ENCODE measurements around the gene TRAPPC5. TPM values are rescaled to one million over a fixed set of nuclear protein-coding genes. Genes with fewer than 3 reads are reported as not detected.

The TRAPPC5 gene
- polyA plus RNA-seq, 1 of the 3 experiments (the other 2 are of a cell fraction) = 49.4 TPM

- TF ChIP-seq REST (IDR thresholded peaks at IDR 0.05; ENCODE audit: low read depth, low read length) = no peak
- TF ChIP-seq CHD2 (IDR thresholded peaks at IDR 0.05; ENCODE audit: low read length, partially characterized antibody) = no peak
- no peak for TF ChIP-seq NFIC (IDR thresholded peaks at IDR 0.05; ENCODE audit: borderline replicate concordance)
- TF ChIP-seq RFX5 (IDR thresholded peaks at IDR 0.05; ENCODE audit: low read length) = no peak
Measured at GRCh38 chr19:7720351-7720750, 39.7 kb downstream of the TRAPPC5 start (continued).

- DNase-seq = no peak
- no peaks in the 10 kb centered on the region for H4K20me1 ChIP-seq (ENCODE audit: insufficient read depth)
- H3K9me2 ChIP-seq = no peaks in the 10 kb centered on the region
- TF ChIP-seq GABPA (IDR thresholded peaks at IDR 0.05; ENCODE audit: low read depth) (no peak), TEAD4 (IDR thresholded peaks at IDR 0.05; ENCODE audit: borderline replicate concordance, insufficient read depth) (no peak), MXI1 (IDR thresholded peaks at IDR 0.05; ENCODE audit: low read depth, low read length) (no peak), USF2 (IDR thresholded peaks at IDR 0.05; ENCODE audit: borderline replicate concordance, low read depth, low read length) (no peak), NRF1 (IDR thresholded peaks at IDR 0.05; ENCODE audit: low read depth, low read length) (no peak), POLR2AphosphoS5 (IDR thresholded peaks at IDR 0.05; ENCODE audit: low read depth, low read length) (no peak), MEF2A (IDR thresholded peaks at IDR 0.05; ENCODE audit: borderline replicate concordance, low read depth) (no peak), EZH2phosphoT487 (IDR thresholded peaks at IDR 0.05; ENCODE audit: borderline replicate concordance, low read depth) (no peak), FOXJ3 (CRISPR knock-in tag; IDR thresholded peaks at IDR 0.05) (no peak), ZBTB33 (IDR thresholded peaks at IDR 0.05; ENCODE audit: borderline replicate concordance, low read depth) (no peak), RAD21 (IDR thresholded peaks at IDR 0.05; ENCODE audit: low read length) (no peak), EP300 (IDR thresholded peaks at IDR 0.05; ENCODE audit: borderline replicate concordance in 1 of 2, low read depth in 1 of 2, low read length in 1 of 2) (no peak)
- CTCF ChIA-PET = no interaction called here
- no peak overlapping the region for H3K9ac ChIP-seq
- H3K9me3 ChIP-seq = no peaks in the 10 kb centered on the region
- POLR2A ChIA-PET = no interaction called here
- peaks cover 77% of the 10 kb centered on the region for H3K27me3 ChIP-seq (ENCODE audit: insufficient read depth)
- H3F3A ChIP-seq (replicated peaks; ENCODE audit: insufficient read depth) = no peaks in the 10 kb centered on the region
- no peak overlapping the region for H2AFZ ChIP-seq (ENCODE audit: low read depth)
- no peaks in the 10 kb centered on the region for H3K79me2 ChIP-seq (ENCODE audit: insufficient read depth)
- WGBS (ENCODE audit: low lambda C conversion rate) = 17% methylated on average over 5 of the region's 5 CpGs
- H3K4me3 ChIP-seq (ENCODE audit: low read depth in 2 of 2, low read length in 1 of 2) = no peak overlapping the region
- H3K4me2 ChIP-seq = no peak overlapping the region
- no peak overlapping the region for H3K27ac ChIP-seq (ENCODE audit: low read depth in 2 of 2, low read length in 1 of 2)
- no peaks in the 10 kb centered on the region for H3K4me1 ChIP-seq (ENCODE audit: control insufficient read depth in 1 of 2, insufficient read depth in 2 of 2, low read depth in 1 of 2, low read length in 1 of 2)
- H3K36me3 ChIP-seq (replicated peaks in 1 of 2; ENCODE audit: control insufficient read depth in 1 of 2, insufficient read depth in 2 of 2, low read length in 1 of 2) = no peaks in the 10 kb centered on the region
Measured at GRCh38 chr19:7722231-7722651, 41.6 kb downstream of the TRAPPC5 start.
